ENCODE results near the gene C5. TPM values are rescaled to one million over a fixed set of nuclear protein-coding genes. Genes with fewer than 3 reads are reported as not detected.

Gene C5
- total RNA-seq, 4 donors from 2014 or later, result 0.83 to 5.1 (median 1.6) TPM

GRCh38 chr9:121073038-121073437 lies 23.0 kb upstream of the C5 start:
- Histone ChIP-seq H3K4me1 (peaks cover 12 to 43% (median 21%) of the 10 kb centered on the region in 3 donors), H3K36me3 (no peaks in the 10 kb centered on the region), H3K27ac (peak overlapping the region in 3 of 4 donors; percentile 50 to 93 (median 87)), H3K27me3 (no peaks in the 10 kb centered on the region), H3K9me3 (no peaks in the 10 kb centered on the region), H3K4me3 (peak overlapping the region in 1 of 4 donors; percentile 86)
- WGBS, 2 donors, result 20 to 32% methylated on average over 4 of the region's 4 CpGs
- no peak for DNase-seq
- TF ChIP-seq POLR2A (IDR thresholded peaks at IDR 0.05) (no peak), CTCF (IDR thresholded peaks at IDR 0.05) (no peak)
- intact Hi-C loops (cut with DNase I), result no loop called here

DNA sequence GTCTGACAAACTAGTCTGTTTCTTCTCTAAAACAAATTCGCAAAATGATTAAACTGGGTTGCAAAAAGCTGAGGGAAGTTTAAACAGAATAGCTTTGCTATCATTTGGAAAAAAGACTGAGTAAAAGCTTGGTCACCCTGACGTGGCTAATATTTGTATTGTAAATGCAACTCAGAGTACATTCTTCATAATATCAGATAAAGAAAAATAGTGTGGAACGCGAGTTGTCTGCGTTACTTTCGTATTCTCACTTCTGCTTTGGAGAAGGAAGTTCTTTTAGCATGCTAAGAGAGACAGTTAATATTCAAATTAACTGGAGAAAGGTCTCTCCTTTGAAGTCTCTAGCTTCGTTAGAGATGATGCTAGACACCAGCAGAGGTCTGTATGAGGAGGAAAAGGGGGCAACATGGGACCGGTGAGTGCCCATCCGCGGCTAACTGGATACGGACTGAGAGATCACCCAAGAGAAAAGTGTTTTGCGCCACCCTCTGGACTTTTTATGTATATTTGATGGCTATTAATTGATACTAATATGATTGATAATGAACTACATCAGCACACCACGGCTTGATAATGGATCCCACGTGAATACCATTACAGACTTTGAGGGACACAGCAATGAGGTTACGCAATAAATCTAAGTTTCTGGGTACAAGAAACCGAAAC lies 21.8 kb upstream of the C5 start:
- H3K27ac ChIP-seq, result peak overlapping the region; percentile 56 to 93 (median 79)
- DNase-seq, result no peak
- H3K27me3 ChIP-seq, result no peaks in the 10 kb centered on the region
- H3K9me3 ChIP-seq, result no peaks in the 10 kb centered on the region
- intact Hi-C loops (cut with DNase I), result no loop called here
- H3K36me3 ChIP-seq, result peaks cover 0 to 9% (median 0%) of the 10 kb centered on the region in 3 donors
- peak overlapping the region; percentile 16 to 52 (median 38) for H3K4me3 ChIP-seq
- peaks cover 12 to 40% (median 21%) of the 10 kb centered on the region in 3 donors for H3K4me1 ChIP-seq
- TF ChIP-seq CTCF (IDR thresholded peaks at IDR 0.05) (peak in 4 of 6 experiments; percentile 27 to 34 (median 29)), POLR2A (IDR thresholded peaks at IDR 0.05) (peak in 1 of 4 donors; percentile 19)
- WGBS, 2 donors, result 31 to 37% methylated on average over 16 of the region's 16 CpGs

GRCh38 chr9:121071370-121071755 lies 21.3 kb upstream of the C5 start:
- no peak for DNase-seq
- Histone ChIP-seq H3K27me3 (no peaks in the 10 kb centered on the region), H3K27ac (peak overlapping the region; percentile 56 to 93 (median 79)), H3K4me1 (peaks cover 12 to 39% (median 21%) of the 10 kb centered on the region in 3 donors), H3K9me3 (no peaks in the 10 kb centered on the region), H3K4me3 (peak overlapping the region; percentile 16 to 52 (median 38)), H3K36me3 (peaks cover 0 to 12% (median 0%) of the 10 kb centered on the region in 3 donors)
- 97% methylated on average over 2 of the region's 2 CpGs for WGBS, 2 donors
- intact Hi-C loops (cut with DNase I), result no loop called here
- no peak for TF ChIP-seq CTCF (IDR thresholded peaks at IDR 0.05)
- no peak for TF ChIP-seq POLR2A (IDR thresholded peaks at IDR 0.05)

- intact Hi-C loops (cut with DNase I), result no loop called here
- H3K36me3 ChIP-seq, result peaks cover 0 to 12% (median 0%) of the 10 kb centered on the region in 3 donors
- peaks cover 11 to 24% (median 21%) of the 10 kb centered on the region in 3 donors for H3K4me1 ChIP-seq
- H3K4me3 ChIP-seq, result no peak overlapping the region
- DNase-seq, result no peak
- no peaks in the 10 kb centered on the region for H3K9me3 ChIP-seq
- no peak overlapping the region for H3K27ac ChIP-seq
- 83 to 93% methylated on average over 1 of the region's 1 CpG for WGBS, 2 donors
- no peak for TF ChIP-seq POLR2A (IDR thresholded peaks at IDR 0.05)
- TF ChIP-seq CTCF (IDR thresholded peaks at IDR 0.05), result no peak
- no peaks in the 10 kb centered on the region for H3K27me3 ChIP-seq
Observed at GRCh38 chr9:121069396-121069795, 19.3 kb upstream of the C5 start.

DNA sequence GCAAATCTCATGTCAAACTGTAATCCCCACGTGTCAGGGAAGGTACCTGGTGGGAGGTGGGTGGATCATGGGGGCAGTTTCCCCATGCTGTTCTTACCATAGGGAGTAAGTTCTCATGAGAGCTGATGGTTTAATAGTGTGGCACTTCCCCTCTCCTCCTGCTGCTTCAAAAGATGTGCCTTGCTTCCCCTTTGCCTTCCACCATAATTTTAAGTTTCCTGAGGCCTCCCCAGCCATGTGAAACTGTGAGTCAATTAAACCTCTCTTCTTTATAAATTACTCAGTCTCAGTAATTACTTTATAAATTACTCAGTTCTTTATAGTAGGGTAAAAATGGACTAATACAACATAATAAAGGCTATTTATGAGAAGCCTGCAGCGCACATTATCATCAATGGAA lies 17.6 kb upstream of the C5 start:
- H3K4me3 ChIP-seq, result no peak overlapping the region
- 61 to 76% methylated on average over 2 of the region's 2 CpGs for WGBS, 2 donors
- no peak for DNase-seq
- H3K4me1 ChIP-seq, result peaks cover 0 to 6% (median 4%) of the 10 kb centered on the region in 3 donors
- peaks cover 0 to 12% (median 0%) of the 10 kb centered on the region in 3 donors for H3K36me3 ChIP-seq
- H3K9me3 ChIP-seq, result no peaks in the 10 kb centered on the region
- no peak for TF ChIP-seq CTCF (IDR thresholded peaks at IDR 0.05)
- TF ChIP-seq POLR2A (IDR thresholded peaks at IDR 0.05), result no peak
- no peaks in the 10 kb centered on the region for H3K27me3 ChIP-seq
- intact Hi-C loops (cut with DNase I), result no loop called here
- no peak overlapping the region for H3K27ac ChIP-seq
